ENCODE measurements around the gene CENPB.

DNA sequence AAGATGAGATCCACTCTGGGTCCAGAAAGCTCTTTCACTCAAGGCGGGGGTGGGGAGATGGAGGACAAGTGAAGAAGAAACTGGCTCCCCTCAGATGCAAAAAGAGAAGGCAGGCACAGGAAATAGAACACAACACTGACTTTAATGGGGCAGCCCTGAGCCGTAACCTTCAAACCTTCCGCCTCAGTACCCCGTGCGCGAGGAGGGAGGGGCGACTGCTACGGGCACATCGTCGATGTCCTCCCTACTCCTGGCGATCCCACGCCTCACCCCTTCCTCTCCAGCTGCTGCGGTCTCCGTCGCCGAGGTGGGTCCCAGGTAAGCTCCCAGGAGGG, 9.2 kb downstream of the CENPB start:
- TF ChIP-seq, protein P1, sequence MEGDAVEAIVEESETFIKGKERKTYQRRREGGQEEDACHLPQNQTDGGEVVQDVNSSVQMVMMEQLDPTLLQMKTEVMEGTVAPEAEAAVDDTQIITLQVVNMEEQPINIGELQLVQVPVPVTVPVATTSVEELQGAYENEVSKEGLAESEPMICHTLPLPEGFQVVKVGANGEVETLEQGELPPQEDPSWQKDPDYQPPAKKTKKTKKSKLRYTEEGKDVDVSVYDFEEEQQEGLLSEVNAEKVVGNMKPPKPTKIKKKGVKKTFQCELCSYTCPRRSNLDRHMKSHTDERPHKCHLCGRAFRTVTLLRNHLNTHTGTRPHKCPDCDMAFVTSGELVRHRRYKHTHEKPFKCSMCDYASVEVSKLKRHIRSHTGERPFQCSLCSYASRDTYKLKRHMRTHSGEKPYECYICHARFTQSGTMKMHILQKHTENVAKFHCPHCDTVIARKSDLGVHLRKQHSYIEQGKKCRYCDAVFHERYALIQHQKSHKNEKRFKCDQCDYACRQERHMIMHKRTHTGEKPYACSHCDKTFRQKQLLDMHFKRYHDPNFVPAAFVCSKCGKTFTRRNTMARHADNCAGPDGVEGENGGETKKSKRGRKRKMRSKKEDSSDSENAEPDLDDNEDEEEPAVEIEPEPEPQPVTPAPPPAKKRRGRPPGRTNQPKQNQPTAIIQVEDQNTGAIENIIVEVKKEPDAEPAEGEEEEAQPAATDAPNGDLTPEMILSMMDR (IDR thresholded peaks at IDR 0.05; ENCODE audit: low read length), result no peak
- TF ChIP-seq EZH2 (IDR thresholded peaks at IDR 0.05; ENCODE audit: borderline replicate concordance, low read length), result no peak
